Epidermal melanocyte (primary cell): ENCODE results near the gene TRRAP.

Experiments used
- DNase-seq: peaks from one replicate; pipeline ENCODE4 v3.0.0; 2011; ENCODE audit warnings: low spot score; ENCODE audit not compliant: insufficient read length

TRRAP gene

DNA sequence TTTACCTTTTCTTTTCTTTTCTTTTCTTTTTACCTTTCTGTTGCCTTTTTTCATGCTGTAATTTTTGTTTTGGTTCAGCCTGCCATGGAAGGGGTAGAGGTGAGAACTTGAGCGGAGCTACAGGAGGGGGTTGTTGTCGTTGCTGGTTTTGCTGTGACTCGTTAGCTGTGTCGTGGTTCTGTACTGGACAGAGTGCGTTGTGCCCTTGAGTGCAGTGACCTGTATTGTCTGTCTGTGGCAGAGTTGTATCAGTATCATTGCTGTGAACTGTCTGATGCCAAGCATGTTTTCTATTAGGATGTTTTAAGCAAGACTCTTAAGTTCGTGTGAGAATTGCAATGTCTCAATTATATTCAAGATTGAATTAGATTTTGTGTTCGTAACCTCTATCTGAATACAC lies 67.5 kb downstream of the TRRAP start:
- no peak for DNase-seq

DNA sequence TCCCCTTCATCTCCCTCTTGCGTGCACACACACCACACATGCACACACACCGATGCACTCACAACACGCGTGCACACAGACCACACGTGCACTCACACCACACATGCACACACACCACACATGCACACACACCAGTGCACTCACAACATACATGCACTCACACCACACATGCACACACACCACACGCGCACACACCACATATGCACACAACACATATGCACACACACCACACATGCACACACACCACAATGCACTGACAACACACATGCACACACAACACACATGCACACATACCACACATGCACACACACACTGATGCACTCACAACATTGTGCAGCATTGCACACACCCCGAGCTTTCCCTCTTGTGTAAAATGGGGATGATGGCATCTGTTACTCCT lies 68.1 kb downstream of the TRRAP start:
- DNase-seq = no peak

DNA sequence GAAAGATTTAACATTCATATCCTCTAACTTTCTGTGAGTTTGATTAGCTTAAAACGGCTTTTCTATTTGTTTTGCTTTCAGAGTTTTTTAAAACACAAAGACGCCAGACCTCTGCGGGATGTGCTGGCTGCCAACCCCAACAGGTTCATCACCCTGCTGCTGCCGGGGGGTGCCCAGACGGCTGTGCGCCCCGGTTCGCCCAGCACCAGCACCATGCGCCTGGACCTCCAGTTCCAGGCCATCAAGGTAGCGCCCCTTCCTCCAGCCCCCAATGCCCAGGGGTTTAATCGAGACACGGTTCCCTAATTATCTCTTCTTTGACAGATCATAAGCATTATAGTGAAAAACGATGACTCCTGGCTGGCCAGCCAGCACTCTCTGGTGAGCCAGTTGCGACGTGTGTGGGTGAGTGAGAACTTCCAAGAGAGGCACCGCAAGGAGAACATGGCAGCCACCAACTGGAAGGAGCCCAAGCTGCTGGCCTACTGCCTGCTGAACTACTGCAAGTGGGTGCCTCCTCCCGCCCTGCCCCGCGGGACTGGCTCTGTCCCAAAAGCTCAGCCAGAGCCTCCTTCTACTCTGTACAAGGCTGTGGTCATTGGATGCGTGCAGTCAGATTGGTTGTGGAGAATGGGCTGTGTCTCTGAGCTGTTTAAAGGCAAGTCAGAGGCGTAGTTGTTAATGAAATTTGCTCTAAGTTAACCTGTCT lies 71.2 kb downstream of the TRRAP start:
- DNase-seq = no peak

DNA sequence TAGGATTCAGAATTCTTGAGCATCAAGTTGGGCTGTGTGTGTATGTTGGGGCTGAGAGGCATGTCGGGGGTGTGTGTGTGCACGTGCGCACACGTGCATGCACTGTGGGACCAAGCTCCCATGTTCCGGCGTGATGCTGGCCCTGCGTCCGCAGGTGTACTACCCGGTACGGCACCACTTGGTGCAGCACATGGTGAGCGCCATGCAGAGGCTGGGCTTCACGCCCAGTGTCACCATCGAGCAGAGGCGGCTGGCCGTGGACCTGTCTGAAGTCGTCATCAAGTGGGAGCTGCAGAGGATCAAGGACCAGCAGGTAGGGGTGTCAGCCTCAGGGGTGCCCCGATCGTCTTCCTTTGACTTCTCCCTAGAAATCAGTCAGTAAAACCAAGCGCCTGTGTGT lies 77.7 kb downstream of the TRRAP start:
- DNase-seq = no peak

DNA sequence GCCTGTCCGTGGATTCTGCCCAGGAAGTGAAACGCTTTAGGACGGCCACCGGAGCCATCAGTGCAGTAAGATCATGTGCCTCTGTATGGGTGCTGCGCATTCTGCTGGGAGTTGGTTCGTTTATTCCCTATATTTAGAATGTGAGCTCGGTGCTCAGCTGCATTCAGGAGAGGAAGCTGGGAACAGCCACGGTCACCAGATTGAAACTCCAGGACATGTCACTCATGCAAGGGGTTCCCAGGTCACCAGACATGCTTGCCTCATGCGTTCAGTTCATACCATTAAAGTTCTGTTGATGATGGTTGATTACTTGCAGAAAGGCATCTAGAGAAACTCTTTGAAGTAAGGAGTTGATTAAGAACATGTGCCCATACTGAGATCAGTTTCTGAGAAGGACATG lies 78.1 kb downstream of the TRRAP start:
- DNase-seq = no peak

DNA sequence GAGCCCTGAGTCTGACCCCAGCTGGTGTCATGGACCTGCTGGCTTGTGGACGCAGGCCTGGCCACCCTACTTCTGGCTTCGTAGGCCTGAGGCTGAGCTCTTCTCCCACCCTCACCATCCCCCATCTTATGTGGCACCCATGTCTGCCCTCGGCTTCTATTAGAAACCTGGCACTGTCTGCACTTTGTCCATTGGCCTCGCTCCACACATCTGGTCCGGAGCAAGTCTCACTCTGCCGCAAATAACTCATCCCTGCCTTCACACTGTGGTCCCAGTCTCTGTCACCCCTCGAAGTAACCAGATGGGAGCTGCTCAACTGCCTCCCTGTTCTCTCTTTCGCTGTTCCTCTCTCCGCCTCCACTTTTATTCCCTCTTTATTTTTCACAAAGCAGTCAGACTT lies 78.6 kb downstream of the TRRAP start:
- no peak for DNase-seq

DNA sequence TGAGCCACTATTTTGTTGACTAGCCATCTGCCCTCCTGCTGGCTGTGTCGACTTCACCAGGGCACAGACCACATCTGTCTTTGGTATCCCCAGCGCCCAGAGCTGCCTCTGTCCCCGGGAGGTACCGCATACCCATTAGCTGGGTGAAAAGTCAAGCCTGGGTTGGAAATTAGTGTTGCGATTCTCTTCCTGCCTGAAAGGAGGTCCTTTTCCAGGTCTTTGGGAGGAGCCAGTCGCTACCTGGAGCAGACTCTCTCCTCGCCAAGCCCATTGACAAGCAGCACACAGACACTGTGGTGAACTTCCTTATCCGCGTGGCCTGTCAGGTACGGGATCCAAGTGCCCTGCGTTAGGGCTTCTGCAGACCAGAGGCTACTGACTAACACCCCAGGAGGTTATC lies 79.4 kb downstream of the TRRAP start:
- no peak for DNase-seq

DNA sequence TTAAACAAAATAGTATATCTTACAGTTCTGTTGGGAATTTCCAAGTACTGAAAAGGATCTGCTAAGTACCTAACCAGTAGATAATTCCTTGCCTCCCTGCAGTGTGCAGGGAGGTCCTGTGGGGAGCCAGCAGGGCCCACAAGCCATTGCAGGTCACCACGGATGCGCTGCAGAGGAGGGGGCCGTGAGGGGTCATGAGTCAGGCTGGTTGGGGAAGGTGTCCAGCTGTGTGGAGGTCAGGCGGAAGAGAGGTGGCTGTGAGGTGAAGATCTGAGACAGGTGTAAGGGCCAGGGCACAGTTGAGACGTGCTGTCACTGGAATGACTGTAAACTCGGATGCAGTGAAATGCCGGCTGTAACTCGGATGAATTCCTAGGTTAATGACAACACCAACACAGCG lies 80.6 kb downstream of the TRRAP start:
- DNase-seq = no peak

DNA sequence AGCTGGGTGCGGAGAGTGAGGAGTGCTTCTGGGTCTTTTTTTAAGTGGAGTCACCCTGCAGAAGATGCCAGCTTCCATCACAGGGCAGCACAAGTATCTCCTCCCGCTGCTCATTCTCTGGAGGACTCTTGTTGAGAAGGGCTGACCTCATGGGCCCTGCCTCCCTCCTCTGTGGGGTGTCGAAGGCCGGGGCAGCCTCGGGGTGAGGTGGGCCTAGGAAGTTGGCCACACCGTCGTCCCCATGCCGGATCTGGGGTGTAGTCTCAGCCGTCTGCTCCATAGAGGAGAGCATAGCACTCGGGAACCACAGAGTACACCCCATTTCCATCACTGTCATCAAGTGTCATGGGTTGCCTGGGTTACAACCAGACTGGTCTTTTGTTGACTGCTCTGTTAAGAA lies 85.0 kb downstream of the TRRAP start:
- no peak for DNase-seq

DNA sequence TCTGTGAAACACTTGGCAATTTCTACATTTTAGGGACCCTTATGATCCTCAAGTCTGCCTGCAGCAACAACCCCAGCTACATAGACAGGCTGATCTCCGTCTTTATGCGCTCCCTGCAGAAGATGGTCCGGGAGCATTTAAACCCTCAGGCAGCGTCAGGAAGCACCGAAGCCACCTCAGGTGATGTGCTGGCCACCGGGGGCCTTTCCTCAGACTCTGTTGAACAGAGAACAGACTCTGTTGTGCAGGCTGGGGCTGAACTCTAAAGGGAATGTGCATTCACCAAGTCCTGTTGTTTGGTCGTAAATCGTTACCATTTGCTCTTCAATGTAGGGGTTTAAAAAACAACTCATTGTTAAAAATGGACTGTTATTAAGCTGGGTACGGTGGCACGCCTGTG lies 86.3 kb downstream of the TRRAP start:
- no peak for DNase-seq

DNA sequence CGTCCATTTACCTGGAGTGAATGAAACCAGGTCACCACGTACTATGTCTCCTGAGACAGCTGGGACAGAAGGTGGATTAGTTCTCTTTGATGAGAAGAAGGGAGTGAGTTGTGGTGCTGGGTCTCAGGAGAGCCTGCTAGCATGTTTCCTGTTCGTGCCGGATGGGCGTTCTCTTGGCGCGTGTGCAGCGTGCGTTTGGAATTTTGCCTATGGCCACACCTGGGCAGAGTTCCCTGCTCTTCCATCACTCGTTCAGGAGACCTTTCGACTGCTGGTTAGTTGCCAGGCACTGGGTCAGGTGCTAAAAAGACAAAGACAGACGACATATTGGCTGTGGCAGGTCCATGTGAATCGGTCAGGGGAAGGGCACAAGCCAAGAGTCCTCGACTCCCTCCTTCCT lies 90.3 kb downstream of the TRRAP start:
- DNase-seq = no peak

DNA sequence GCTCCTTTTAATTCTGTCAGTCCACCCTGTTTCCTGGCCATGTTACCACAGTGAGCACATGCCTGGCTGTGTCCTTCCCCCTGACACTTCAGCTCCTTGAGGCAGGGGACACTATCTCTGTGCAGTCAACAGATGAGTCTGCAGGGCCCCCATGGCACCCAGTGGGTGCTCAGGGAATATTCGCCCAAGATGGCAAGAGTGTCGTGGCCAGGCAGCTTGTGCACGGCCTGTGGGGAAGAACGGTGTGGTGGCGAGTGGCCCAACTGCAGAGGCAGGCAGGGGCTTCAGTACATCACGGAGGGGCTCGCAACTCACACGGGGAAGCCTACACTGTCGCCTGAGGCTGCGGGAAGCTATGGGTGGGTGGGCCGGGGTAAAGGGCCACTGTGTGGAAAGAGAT lies 91.1 kb downstream of the TRRAP start:
- DNase-seq = no peak

DNA sequence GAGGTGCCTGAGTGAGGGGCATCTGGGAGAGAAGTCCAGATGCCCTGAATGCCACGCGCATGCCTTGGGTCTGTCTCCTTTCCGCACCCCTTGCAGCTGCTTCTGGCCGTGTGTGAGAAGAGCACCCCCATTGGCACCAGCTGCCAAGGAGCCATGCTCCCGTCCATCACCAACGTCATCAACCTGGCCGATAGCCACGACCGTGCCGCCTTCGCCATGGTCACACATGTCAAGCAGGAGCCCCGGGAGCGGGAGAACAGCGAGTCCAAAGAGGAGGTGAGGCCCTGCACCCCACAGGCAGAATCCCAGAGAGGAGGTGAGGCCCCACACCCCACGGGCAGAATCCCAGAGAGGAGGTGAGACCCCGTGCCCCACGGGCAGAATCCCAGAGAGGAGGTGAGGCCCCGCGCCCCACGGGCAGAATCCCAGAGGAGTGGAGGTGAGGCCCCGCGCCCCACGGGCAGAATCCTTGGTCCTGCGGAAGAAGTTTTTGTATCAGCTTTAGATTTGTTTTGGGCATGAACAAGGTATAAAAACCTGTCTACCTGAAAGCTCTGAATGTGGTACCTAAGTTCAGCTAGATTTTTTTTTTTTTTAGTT lies 91.8 kb downstream of the TRRAP start:
- no peak for DNase-seq

DNA sequence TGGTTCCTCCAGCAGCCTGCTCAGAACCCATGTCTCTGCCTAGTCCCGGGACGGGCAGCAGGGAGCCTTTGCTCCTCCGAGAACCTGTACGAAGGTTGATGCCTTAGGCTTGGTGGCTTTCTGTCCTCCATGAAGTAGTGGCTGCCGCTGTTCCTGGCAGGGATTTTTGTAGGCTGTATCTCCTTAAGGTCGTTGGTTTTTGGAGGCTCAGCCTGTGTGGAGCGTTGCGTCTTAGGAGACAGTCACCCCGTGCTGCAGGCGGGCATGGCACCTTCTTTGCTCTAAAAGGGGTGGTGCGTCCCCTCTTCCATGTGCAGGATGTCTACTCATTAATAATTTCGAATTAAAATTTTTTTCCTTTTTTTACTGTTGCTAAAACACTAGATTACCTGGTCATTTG lies 92.5 kb downstream of the TRRAP start:
- DNase-seq = no peak

DNA sequence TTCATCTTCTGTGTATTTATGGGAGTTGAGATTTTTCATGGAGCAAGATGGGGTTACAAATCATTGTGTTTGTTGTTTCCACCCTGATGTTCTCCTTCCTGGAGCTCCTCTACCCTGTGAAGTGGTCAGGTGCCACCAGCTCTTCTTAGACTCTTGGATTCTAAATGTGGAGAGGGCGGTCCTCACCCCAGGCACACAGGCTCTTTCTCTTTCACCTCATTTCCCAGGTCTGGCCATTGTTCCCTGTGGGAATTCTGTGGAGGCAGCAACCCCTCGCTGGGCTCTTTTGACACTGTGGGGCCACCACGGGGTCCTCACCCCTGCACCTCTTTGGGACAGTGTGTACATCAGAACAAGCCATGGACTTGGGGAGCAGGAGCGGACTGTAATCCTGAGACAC lies 95.9 kb downstream of the TRRAP start:
- DNase-seq = no peak

DNA sequence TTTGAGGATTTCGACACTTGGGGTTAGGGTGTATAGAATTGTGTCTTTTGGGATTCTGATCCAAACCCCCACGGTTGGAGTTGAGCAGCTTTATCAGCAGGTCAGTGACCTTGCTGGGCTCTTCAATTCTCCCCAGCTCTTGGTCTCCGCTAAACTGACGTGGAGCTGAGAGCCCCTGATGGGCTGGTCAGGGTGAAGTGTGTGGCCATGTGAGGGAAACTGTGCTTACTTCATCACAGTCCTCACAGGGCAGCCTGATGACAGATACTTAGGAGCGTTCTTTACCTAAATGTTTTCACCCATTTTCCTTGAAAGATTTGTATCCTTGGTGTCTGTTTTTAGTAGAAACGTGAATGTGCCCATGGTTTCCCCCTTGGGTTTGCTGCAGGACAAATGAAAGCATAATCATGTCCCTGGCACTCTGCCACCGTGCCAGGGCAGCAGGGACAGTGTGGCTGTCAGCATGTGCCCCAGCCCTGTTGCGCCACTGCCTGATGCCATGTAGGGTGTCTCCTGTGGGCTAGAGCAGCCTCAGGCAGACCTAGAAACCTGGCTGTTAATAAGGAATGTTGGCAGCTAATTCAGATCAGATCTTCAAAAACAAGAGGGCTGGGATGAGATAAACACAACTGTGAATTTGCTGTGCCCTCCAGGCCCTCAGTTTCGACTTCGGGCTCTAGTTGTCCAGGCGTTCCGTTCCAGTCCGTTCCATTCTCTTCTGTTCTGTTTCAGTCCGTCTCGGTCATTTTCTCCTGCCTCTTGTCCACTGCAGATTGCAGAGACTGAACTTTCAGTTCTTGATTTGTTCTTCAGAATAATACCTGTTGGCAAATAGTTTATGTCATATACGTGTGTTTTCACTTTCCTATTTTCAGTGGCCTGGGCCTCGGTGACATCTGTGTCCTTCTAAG lies 96.8 kb downstream of the TRRAP start:
- DNase-seq = no peak

DNA sequence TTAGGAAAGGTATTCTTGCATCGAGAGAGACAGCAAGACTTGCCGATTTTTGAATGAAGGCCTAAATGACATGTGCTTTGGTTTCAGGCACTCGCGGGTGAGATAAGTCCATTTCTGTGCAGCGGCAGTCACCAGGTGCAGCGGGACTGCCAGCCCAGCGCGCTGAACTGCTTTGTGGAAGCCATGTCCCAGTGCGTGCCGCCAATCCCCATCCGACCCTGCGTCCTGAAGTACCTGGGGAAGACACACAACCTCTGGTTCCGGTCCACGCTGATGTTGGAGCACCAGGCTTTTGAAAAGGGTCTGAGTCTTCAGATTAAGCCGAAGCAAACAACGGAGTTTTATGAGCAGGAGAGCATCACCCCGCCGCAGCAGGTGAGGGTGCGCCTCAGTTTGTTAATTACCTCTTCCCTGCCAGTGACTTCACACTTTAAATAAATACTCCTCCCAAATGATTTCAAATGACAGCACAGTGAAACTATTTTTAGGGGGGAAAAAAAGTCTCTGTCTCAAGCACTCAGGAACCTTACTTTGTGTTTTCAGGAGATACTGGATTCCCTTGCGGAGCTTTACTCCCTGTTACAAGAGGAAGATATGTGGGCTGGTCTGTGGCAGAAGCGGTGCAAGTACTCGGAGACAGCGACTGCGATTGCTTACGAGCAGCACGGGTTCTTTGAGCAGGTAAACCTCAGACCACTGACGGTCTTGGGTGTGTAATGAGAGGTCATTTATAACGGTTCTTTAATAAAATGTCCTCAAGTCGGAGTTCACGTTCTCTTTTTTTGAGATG lies 98.3 kb downstream of the TRRAP start:
- no peak for DNase-seq

DNA sequence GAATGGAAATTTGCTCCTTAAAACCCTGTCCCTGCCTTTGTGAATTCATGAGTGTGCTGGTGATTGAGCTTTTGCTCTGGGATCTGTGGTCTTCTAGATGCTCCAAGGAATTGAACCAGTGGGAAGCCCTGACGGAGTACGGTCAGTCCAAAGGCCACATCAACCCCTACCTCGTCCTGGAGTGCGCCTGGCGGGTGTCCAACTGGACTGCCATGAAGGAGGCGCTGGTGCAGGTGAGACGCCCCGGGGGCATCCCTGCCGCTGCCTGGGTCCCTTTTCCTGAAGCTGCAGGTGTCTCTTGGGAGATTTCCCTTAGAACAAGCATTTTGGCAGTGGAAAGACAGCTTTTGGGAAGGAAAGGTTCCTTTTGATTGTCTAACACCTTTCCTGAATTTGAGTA lies 100.3 kb downstream of the TRRAP start:
- DNase-seq = no peak

DNA sequence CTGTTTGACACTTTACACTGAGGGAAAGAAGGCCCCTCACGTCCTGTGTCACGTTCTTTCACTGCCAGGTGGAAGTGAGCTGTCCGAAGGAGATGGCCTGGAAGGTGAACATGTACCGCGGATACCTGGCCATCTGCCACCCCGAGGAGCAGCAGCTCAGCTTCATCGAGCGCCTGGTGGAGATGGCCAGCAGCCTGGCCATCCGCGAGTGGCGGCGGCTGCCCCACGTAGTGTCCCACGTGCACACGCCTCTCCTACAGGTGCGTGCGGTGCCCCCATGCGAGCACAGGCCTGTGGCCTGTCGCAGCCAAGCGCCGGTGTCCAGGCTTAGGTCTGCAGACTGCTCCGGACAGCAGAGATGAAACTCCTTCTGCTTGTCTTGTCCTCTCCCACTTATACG lies 103.4 kb downstream of the TRRAP start:
- DNase-seq = no peak

DNA sequence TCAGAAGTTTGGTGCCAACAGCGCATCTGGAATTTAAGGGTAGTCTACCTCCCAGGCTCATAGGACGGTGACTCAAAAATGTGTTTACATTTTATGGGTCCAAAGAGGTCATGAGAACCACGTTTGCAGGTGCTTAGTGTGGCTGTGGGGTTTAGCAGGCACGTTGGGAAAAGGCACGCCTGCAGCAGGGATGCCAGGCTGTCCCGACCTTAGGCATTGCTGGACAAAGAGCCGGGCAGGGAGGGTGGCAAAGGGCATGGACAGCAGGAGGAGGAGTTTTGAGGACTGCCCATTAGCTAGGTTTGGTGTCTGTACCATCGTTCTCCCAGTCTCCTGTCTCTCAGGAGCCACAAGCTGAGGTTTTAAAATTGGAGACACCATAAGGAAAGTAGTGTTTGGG lies 104.4 kb downstream of the TRRAP start:
- DNase-seq = no peak

DNA sequence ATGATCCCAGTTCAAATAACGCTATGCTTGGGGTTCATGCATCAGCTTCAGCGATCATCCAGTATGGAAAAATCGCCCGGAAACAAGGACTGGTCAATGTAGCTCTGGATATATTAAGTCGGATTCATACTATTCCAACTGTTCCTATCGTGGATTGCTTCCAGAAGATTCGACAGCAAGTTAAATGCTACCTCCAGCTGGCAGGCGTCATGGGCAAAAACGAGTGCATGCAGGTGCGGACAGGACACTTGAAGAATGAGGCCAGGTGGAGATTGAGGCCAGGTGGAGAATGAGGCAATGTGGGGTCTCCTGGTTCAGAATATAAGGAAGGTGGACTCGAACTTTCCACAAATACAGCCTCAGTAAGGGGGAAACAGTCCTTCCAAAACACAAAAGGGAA lies 105.8 kb downstream of the TRRAP start:
- no peak for DNase-seq

DNA sequence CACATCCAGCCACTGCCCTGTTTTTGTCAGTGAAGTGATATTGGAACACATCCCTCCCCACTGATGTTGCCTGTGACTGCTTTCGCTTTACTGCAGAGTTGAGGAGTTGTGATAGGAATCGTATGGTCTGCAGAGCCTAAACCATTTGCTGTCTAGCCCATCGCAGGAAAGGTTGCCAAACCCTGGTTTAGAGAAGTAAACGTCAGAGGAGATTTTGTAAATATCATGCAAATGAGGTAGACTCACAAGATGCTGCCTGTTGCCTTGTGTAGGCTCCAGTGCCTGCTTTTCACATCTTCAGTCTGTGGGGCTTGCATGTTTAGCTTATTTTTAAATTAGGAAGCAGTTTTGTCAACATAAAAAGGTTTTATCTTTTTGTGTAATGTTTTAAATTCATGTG lies 107.1 kb downstream of the TRRAP start:
- DNase-seq = no peak
